Measurements from ENCODE around the gene CHD2.

CHD2 gene

GRCh38 chr15:92959219-92959618, 59.1 kb downstream of the CHD2 start:
- DNase-seq (ENCODE audit: low read depth in 2 of 2) = no peak

GRCh38 chr15:92960996-92961681, 61.0 kb downstream of the CHD2 start:
- no peak for DNase-seq (ENCODE audit: low read depth in 2 of 2)

GRCh38 chr15:92962914-92963313, 62.8 kb downstream of the CHD2 start:
- no peak for DNase-seq (ENCODE audit: low read depth in 2 of 2)

GRCh38 chr15:92963794-92964193, 63.7 kb downstream of the CHD2 start:
- no peak for DNase-seq (ENCODE audit: low read depth in 2 of 2)

GRCh38 chr15:92968926-92969651, 69.0 kb downstream of the CHD2 start:
- DNase-seq (ENCODE audit: low read depth in 2 of 2) = no peak

GRCh38 chr15:92970656-92971055, 70.5 kb downstream of the CHD2 start:
- DNase-seq (ENCODE audit: low read depth in 2 of 2) = no peak

GRCh38 chr15:92971081-92971480, 71.0 kb downstream of the CHD2 start:
- DNase-seq (ENCODE audit: low read depth in 2 of 2) = no peak

GRCh38 chr15:92971713-92972112, 71.6 kb downstream of the CHD2 start:
- DNase-seq (ENCODE audit: low read depth in 2 of 2) = no peak

GRCh38 chr15:92974183-92974915, 74.2 kb downstream of the CHD2 start:
- DNase-seq (ENCODE audit: low read depth in 2 of 2) = no peak

GRCh38 chr15:92979011-92979701, 79.0 kb downstream of the CHD2 start:
- DNase-seq (ENCODE audit: low read depth in 2 of 2) = no peak

- no peak for DNase-seq (ENCODE audit: low read depth in 2 of 2)
Measured at GRCh38 chr15:92981333-92981732, 81.2 kb downstream of the CHD2 start.

GRCh38 chr15:92984161-92984560, 84.0 kb downstream of the CHD2 start:
- DNase-seq (ENCODE audit: low read depth in 2 of 2) = no peak

- no peak for DNase-seq (ENCODE audit: low read depth in 2 of 2)
Measured at GRCh38 chr15:92989470-92989869, 89.3 kb downstream of the CHD2 start.

GRCh38 chr15:92990031-92990430, 89.9 kb downstream of the CHD2 start:
- no peak for DNase-seq (ENCODE audit: low read depth in 2 of 2)

GRCh38 chr15:92992720-92993119, 92.6 kb downstream of the CHD2 start:
- no peak for DNase-seq (ENCODE audit: low read depth in 2 of 2)

GRCh38 chr15:92997821-92998220, 97.7 kb downstream of the CHD2 start:
- no peak for DNase-seq (ENCODE audit: low read depth in 2 of 2)

- DNase-seq (ENCODE audit: low read depth in 2 of 2) = no peak
Measured at GRCh38 chr15:93001156-93001555, 101.0 kb downstream of the CHD2 start.

GRCh38 chr15:93001881-93002280, 101.8 kb downstream of the CHD2 start:
- no peak for DNase-seq (ENCODE audit: low read depth in 2 of 2)

GRCh38 chr15:93005133-93005532, 105.0 kb downstream of the CHD2 start:
- DNase-seq (ENCODE audit: low read depth in 2 of 2) = no peak

- no peak for DNase-seq (ENCODE audit: low read depth in 2 of 2)
Measured at GRCh38 chr15:93007994-93008393, 107.9 kb downstream of the CHD2 start.

- DNase-seq (ENCODE audit: low read depth in 2 of 2) = no peak
Measured at GRCh38 chr15:93012786-93013185, 112.7 kb downstream of the CHD2 start.

- no peak for DNase-seq (ENCODE audit: low read depth in 2 of 2)
Measured at GRCh38 chr15:93017526-93017925, 117.4 kb downstream of the CHD2 start.

Data from stimulated activated CD4-positive, alpha-beta T cell treated with anti-CD3 and anti-CD28 coated beads, Interleukin-15, amount 100 ng/mL, for 48 hours (primary cell).